Measurements from ENCODE around the gene SPRED3. TPM values are rescaled to one million over a fixed set of nuclear protein-coding genes. Genes with fewer than 3 reads are reported as not detected.

The SPRED3 gene
- total and polyA plus RNA-seq, 8 donors: 0.37 to 5.2 (median 0.96) TPM

- DNase-seq (no peak), ATAC-seq (no peak), FAIRE-seq (no peak)
- Histone ChIP-seq H3K4me3 (no peak overlapping the region), H3K27me3 (no peaks in the 10 kb centered on the region), H3K4me1 (no peaks in the 10 kb centered on the region), H3K9me3 (no peaks in the 10 kb centered on the region), H3K36me3 (no peaks in the 10 kb centered on the region), H3K27ac (no peak overlapping the region)
- 80 to 83% methylated on average over 6 of the region's 6 CpGs for WGBS, 2 donors
- intact Hi-C loops (cut with DNase I): no loop called here
- TF ChIP-seq CTCF (IDR thresholded peaks at IDR 0.05): no peak
These were observed 24.9 kb downstream of the SPRED3 start for GRCh38 chr19:38413416-38413815.

GRCh38 chr19:38417146-38417543 is 28.6 kb downstream of the SPRED3 start:
- H3K4me1 ChIP-seq: no peaks in the 10 kb centered on the region
- H3K27me3 ChIP-seq: no peaks in the 10 kb centered on the region
- no peak for TF ChIP-seq CTCF (IDR thresholded peaks at IDR 0.05)
- H3K4me3 ChIP-seq: no peak overlapping the region
- ATAC-seq (no peak), DNase-seq (no peak), FAIRE-seq (no peak)
- intact Hi-C loops (cut with DNase I): no loop called here
- no peaks in the 10 kb centered on the region for H3K9me3 ChIP-seq
- H3K36me3 ChIP-seq: no peaks in the 10 kb centered on the region
- no peak overlapping the region for H3K27ac ChIP-seq
- 84 to 88% methylated on average over 8 of the region's 8 CpGs for WGBS, 2 donors

- FAIRE-seq (no peak), ATAC-seq (peak; percentile 68 to 88 (median 83)), DNase-seq (peak in 4 of 6 donors; percentile 26 to 56 (median 53))
- intact Hi-C loops (cut with DNase I): no loop called here
- WGBS, 2 donors: 6 to 8% methylated on average over 43 to 49 of the region's 49 CpGs
- no peaks in the 10 kb centered on the region for H3K27me3 ChIP-seq
- H3K4me1 ChIP-seq: no peaks in the 10 kb centered on the region
- H3K27ac ChIP-seq: no peak overlapping the region
- no peaks in the 10 kb centered on the region for H3K9me3 ChIP-seq
- TF ChIP-seq CTCF (IDR thresholded peaks at IDR 0.05): no peak
- no peaks in the 10 kb centered on the region for H3K36me3 ChIP-seq
- peak overlapping the region in 2 of 4 donors; percentile 30 to 37 for H3K4me3 ChIP-seq
These were observed 29.3 kb downstream of the SPRED3 start for GRCh38 chr19:38417544-38418506.

GRCh38 chr19:38420935-38421334 is 32.4 kb downstream of the SPRED3 start:
- no peak overlapping the region for H3K27ac ChIP-seq
- no peak for ATAC-seq
- intact Hi-C loops (cut with DNase I): no loop called here
- no peaks in the 10 kb centered on the region for H3K27me3 ChIP-seq
- H3K4me1 ChIP-seq: no peaks in the 10 kb centered on the region
- FAIRE-seq: no peak
- no peak for TF ChIP-seq CTCF (IDR thresholded peaks at IDR 0.05)
- no peaks in the 10 kb centered on the region for H3K9me3 ChIP-seq
- no peaks in the 10 kb centered on the region for H3K36me3 ChIP-seq
- DNase-seq: no peak
- WGBS, 2 donors: 66 to 85% methylated on average over 9 of the region's 9 CpGs
- H3K4me3 ChIP-seq: no peak overlapping the region

- H3K27ac ChIP-seq: no peak overlapping the region
- H3K4me1 ChIP-seq: no peaks in the 10 kb centered on the region
- H3K36me3 ChIP-seq: no peaks in the 10 kb centered on the region
- FAIRE-seq (no peak), DNase-seq (no peak), ATAC-seq (no peak)
- 70 to 80% methylated on average over 14 of the region's 14 CpGs for whole genome bisulfite sequencing, 2 donors
- no peaks in the 10 kb centered on the region for H3K27me3 ChIP-seq
- TF ChIP-seq CTCF (IDR thresholded peaks at IDR 0.05): no peak
- intact Hi-C loops (cut with DNase I): no loop called here
- H3K9me3 ChIP-seq: no peaks in the 10 kb centered on the region
- H3K4me3 ChIP-seq: no peak overlapping the region
These were observed 33.4 kb downstream of the SPRED3 start for GRCh38 chr19:38421856-38422255.
